Hematopoietic multipotent progenitor cell (in vitro differentiated cells): ENCODE results near the gene OTOA. TPM values are rescaled to one million over a fixed set of nuclear protein-coding genes. Genes with fewer than 3 reads are reported as not detected.
A peak's percentile ranks its signal among the peaks of the same experiment; 100 is the strongest.
"Not testable (repeated sequence)": the region's sequence is repeated elsewhere in the genome, so short reads cannot be mapped to it uniquely, and the experiment has no call there.

Experiments used
- DNase-seq, 3 donors: peaks; one replicate each; pipeline ENCODE4 v3.0.0-alpha.2; 2011 to 2015; ENCODE audit warnings: low read depth in 2 of 3, low spot score in 2 of 3
- total RNA-seq: library from RNA; depleted of rRNA; stranded (reverse); fragments of >200 nt; gene quantifications from one replicate; pipeline ENCODE4 v1.2.3, GENCODE V29; 2012

OTOA gene
- total RNA-seq, 1 donor = under 0.01 TPM

DNA sequence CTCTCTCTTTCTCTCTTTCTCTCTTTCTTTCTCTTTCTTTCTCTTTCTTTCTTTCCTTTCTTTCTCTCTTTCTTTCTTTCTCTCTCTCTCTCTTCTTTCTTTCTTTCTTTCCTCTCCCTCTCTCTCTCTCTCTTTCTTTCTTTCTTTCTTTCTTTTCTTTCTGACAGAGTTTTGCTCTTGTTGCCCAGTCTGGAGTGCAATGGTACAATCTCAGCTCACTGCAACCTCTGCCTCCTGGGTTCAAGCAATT, 50.5 kb downstream of the OTOA start:
- DNase-seq = not testable (repeated sequence)

GRCh38 chr16:21717608-21718007, 53.8 kb downstream of the OTOA start:
- no peak for DNase-seq

GRCh38 chr16:21719283-21719682, 55.5 kb downstream of the OTOA start:
- no peak for DNase-seq

- no peak for DNase-seq
These were observed 56.8 kb downstream of the OTOA start for GRCh38 chr16:21720533-21720932.

- DNase-seq = no peak
These were observed 59.1 kb downstream of the OTOA start for GRCh38 chr16:21722771-21723455.

DNA sequence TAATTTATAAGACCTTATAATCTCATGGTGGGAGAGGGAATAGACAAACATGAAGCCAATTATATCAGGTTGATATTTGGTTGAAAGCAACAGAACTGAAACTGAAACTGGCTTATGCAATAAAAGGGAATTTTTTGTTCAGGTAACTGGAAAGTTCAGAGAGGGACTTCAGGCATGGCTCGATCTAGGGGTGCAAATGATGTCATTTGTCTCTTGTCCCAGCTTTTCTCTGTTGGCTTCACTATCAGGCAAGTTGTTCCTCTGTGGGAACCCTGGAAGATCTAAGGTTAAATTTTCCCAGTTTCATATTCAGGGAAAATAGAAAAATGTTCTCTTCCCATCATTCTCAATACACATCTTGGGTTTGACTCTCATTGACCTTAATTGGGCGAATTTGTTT, 59.8 kb downstream of the OTOA start:
- no peak for DNase-seq

- DNase-seq = no peak
These were observed 63.6 kb downstream of the OTOA start for GRCh38 chr16:21727344-21727743.

DNA sequence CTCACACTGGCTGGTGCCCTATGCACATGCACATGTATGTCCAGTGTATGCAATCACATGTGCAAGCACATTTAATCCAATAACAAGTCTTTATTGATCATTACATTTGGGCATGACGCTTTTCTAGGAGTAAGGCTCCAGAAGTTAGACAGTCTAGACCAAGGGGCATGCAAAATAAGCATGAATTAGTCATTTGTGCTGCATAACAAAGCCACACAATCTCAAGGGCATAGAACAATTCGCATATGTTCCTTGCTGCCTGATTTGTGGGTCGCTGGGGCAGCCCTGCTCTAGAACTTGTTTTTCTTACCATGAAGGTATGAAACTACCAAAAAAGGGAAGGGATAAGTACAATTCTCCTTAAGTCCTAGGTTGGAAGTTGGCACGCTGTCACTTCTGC, 67.5 kb downstream of the OTOA start:
- DNase-seq = not testable (repeated sequence)

- not testable (repeated sequence) for DNase-seq
These were observed 76.9 kb downstream of the OTOA start for GRCh38 chr16:21740637-21741036.

- DNase-seq = peak in 1 of 3 donors; percentile 3
These were observed 92.7 kb downstream of the OTOA start for GRCh38 chr16:21756192-21757079.

GRCh38 chr16:21757080-21757671, 93.4 kb downstream of the OTOA start:
- not testable (repeated sequence) for DNase-seq

DNA sequence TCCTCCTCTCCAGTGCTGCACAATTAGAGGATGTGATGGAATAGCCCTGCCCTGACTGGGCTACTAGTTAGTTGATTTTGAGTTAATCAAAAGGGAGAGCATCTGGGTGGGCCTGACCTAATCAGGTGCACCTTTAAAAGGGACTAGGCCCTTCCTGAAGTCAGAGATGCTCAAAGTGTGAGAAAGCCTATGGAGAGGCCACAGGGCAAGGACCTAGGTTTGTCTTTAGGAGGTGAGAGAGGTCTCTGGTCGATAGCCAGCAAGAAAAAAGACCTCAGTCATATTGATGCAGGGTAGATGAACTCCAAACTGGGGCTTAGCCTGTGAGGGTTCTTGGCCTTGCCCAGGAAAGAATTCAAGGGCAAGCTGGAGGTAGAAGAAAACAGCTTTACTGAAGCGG, 104.5 kb downstream of the OTOA start:
- not testable (repeated sequence) for DNase-seq

DNA sequence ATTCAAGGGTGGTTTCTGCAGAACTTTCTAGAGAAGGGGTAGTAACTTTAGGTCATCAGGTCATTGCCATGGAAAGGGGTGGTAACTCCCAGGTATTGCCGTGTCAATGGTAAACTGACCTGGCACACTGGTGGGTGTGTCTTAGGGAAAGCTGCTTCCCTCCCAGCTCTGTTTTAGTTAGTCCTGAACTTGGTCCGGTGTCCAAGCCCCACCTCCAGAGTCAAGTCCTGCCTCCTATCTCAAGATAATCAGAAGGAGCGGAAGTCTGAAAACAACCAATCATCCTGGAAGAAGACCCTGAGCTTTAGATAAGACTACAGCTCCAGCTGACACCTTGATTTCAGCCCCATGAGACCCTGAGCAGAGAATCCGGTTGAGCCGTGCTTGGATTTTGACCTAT, 105.0 kb downstream of the OTOA start:
- DNase-seq = not testable (repeated sequence)

GRCh38 chr16:21769284-21769683, 105.5 kb downstream of the OTOA start:
- DNase-seq = not testable (repeated sequence)

DNA sequence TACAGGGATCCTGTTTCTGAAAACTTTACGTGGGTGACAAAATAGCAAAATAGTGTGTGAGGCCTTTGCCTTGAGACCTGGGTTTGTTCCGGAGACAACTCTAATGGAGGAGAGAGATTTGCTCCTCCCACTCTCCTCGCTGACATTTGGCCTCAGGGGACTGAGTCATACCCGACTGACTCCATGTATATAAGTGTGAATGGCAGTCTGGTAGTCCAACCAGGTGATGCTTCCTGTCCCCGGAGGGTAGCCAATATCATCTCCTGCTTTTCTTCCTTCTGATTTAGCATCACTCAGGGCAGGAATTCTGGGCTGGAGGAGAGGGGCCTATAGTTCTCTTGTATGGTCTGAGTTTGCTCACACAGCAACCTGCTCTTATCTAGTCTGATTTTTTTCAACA, 106.8 kb downstream of the OTOA start:
- DNase-seq = not testable (repeated sequence)

DNA sequence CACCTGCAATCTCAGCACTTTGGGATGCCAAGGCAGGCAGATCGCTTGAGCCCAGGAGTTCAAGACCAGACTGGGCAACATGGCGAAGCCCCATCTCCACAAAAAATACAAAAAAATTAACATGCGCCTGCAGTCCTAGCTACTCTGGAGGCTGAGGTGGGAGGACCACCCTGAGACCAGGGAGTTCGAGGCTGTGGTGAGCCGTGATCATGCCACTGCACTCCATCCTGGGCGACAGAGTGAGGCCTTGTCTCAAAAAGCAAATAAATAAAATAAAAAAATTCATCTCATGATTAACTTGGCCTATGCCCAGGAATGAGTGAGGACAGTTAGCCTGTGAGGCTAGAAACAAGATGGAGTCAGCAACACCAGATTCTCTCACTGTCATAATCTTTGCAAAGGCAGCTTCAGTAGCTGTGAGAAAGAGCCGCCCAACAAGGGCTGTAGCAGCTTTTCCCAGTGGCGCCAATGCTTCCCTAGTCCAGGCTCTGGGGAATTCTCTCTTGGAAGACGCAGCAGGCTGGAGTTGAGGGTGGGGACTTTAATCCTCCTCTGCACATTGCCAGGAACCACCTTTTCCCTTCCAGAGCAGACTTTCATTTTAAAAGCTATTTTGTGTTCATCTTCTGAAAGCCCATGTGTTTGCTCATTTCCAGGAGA, 108.9 kb downstream of the OTOA start:
- DNase-seq = not testable (repeated sequence)

GRCh38 chr16:21773207-21773553, 109.4 kb downstream of the OTOA start:
- DNase-seq = not testable (repeated sequence)

DNA sequence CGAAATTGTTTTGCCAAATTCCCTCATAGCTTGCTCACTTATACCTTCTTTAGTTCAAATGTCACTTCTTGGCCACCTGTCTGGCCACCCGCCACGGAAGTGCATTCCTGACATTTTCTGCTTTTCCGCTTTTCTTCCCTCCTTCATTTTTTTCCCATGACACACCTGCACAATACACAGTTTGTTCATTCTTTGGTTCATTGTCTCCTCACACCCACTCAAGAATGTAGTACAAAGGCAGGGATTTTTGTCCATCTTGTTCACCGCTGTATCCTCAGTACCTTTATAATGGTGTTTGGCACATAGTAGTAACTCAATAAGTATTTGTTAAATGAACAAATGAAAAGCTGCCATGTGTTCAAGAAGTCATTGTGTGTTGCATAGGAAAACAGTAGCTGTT, 116.8 kb downstream of the OTOA start:
- DNase-seq = not testable (repeated sequence)

DNA sequence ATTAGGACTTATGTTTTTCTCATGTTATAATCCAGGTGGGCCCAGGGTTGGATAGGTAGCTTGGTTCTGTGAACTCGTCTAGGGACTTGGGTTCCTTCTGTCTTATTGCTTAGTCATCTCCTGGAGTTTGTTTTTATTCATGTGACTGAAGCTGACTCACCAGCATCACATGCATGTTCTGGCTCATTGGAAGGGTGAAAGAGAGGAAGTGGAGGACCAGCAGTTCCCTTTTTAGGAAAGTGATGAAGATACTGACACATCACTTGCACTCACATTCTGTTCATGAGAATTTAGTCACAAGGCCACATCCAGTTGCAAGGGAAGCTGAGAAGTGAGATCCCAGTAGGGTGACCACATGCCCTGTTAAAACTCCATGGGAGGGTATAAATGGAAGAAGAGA, 126.7 kb downstream of the OTOA start:
- not testable (repeated sequence) for DNase-seq

DNA sequence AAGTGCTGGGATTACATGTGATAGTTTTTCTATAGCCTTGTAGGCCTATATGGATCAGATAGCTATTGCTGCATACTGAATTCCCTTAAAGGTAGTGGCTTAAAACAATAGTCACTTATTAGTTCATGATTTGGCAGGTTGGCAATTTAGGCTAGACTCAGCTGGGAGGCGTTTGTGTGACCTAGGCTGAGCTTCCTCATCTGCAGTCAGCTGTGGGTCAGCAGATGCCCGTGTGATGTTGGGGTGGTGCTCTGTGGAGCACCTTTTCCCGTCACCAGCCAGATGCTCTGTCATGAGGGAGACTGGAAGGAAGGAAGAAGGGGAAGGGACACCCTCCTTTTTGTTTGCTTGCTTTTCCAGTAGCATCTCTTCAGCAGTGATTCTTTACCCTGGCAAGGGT, 129.5 kb downstream of the OTOA start:
- DNase-seq = not testable (repeated sequence)

- DNase-seq = not testable (repeated sequence)
These were observed 134.8 kb downstream of the OTOA start for GRCh38 chr16:21798601-21799000.
